H9 (cell line): ENCODE measurements around the gene VGF. TPM values are rescaled to one million over a fixed set of nuclear protein-coding genes. Genes with fewer than 3 reads are reported as not detected.
A peak's percentile ranks its signal among the peaks of the same experiment; 100 is the strongest.

ENCODE experiments used
- DNase-seq: peaks from one replicate; pipeline ENCODE4 v3.0.0-alpha.2; 2017
- H2AFZ ChIP-seq: one replicate; pipeline ENCODE4 v1.6.1; 2013; ENCODE audit warnings: mild to moderate bottlenecking, low read length, control low read depth, moderate library complexity
- H2AK5ac ChIP-seq: 2 replicates; pipeline ENCODE4 v1.6.1; 2013; ENCODE audit warnings: low read length, control low read depth, mixed read lengths; ENCODE audit not compliant: insufficient read length
- H2BK120ac ChIP-seq: one replicate; pipeline ENCODE4 v1.6.1; 2013; ENCODE audit warnings: low read depth, mild to moderate bottlenecking, low read length, control low read depth, inconsistent platforms; ENCODE audit not compliant: poor library complexity, severe bottlenecking
- H2BK12ac ChIP-seq: 2 replicates; pipeline ENCODE4 v1.6.1; 2013; ENCODE audit warnings: low read length, control low read depth, mixed read lengths, low read depth; ENCODE audit not compliant: insufficient read length
- H2BK15ac ChIP-seq: 2 replicates; pipeline ENCODE4 v1.6.1; 2013; ENCODE audit warnings: low read depth, low read length, control low read depth
- H2BK20ac ChIP-seq: one replicate; pipeline ENCODE4 v1.6.1; 2013; ENCODE audit warnings: low read depth, mild to moderate bottlenecking, low read length, control low read depth, inconsistent platforms; ENCODE audit not compliant: poor library complexity, severe bottlenecking
- H2BK5ac ChIP-seq: 2 replicates; pipeline ENCODE4 v1.6.1; 2013; ENCODE audit warnings: low read length, control low read depth, mixed read lengths; ENCODE audit not compliant: insufficient read length
- H3K14ac ChIP-seq: 2 replicates; pipeline ENCODE4 v1.6.1; 2013; ENCODE audit warnings: low read length, control low read depth; ENCODE audit not compliant: insufficient read depth
- H3K18ac ChIP-seq: 2 replicates; pipeline ENCODE4 v1.6.1; 2013; ENCODE audit warnings: low read depth, mild to moderate bottlenecking, mixed read lengths, low read length, control low read depth; ENCODE audit not compliant: insufficient read length
- H3K23ac ChIP-seq: 2 replicates; pipeline ENCODE4 v1.6.1; 2013; ENCODE audit warnings: low read length, control low read depth, mixed read lengths, low read depth; ENCODE audit not compliant: insufficient read length
- H3K23me2 ChIP-seq: 2 replicates; pipeline ENCODE4 v1.6.1; 2013; ENCODE audit warnings: low read depth, mild to moderate bottlenecking, mixed read lengths, low read length, control low read depth; ENCODE audit not compliant: insufficient read length, poor library complexity, severe bottlenecking
- H3K27ac ChIP-seq: 2 replicates; pipeline ENCODE4 v1.5.1; 2013; ENCODE audit warnings: low read length, control low read depth, mixed read lengths, low read depth; ENCODE audit not compliant: insufficient read length
- H3K27me3 ChIP-seq: 2 replicates; pipeline ENCODE4 v1.6.1; 2013; ENCODE audit warnings: low read length, control low read depth, inconsistent platforms; ENCODE audit not compliant: insufficient read depth
- H3K4ac ChIP-seq: 2 replicates; pipeline ENCODE4 v1.6.1; 2013; ENCODE audit warnings: low read depth, mild to moderate bottlenecking, control low read depth, inconsistent platforms, low read length, moderate library complexity
- H3K4me1 ChIP-seq: 2 replicates; pipeline ENCODE4 v1.6.1; 2013; ENCODE audit warnings: low read length, control low read depth, inconsistent platforms; ENCODE audit not compliant: insufficient read depth
- H3K4me2 ChIP-seq: 2 replicates; pipeline ENCODE4 v1.6.1; 2013; ENCODE audit warnings: low read length, control low read depth, mixed read lengths; ENCODE audit not compliant: insufficient read length, insufficient read depth
- H3K56ac ChIP-seq: 2 replicates; pipeline ENCODE4 v1.6.1; 2013; ENCODE audit warnings: low read depth, mild to moderate bottlenecking, mixed read lengths, low read length, control low read depth; ENCODE audit not compliant: insufficient read length
- H3K79me1 ChIP-seq: 2 replicates; pipeline ENCODE4 v1.6.1; 2013; ENCODE audit warnings: low read depth, mild to moderate bottlenecking, moderate library complexity, low read length, control low read depth, inconsistent platforms; ENCODE audit not compliant: insufficient read depth, poor library complexity, severe bottlenecking
- H3K79me2 ChIP-seq: 2 replicates; pipeline ENCODE4 v1.6.1; 2013; ENCODE audit warnings: low read length, control low read depth, inconsistent platforms; ENCODE audit not compliant: insufficient read depth
- H3K9ac ChIP-seq: 2 replicates; pipeline ENCODE4 v1.6.1; 2013; ENCODE audit warnings: low read length, control low read depth, mixed read lengths; ENCODE audit not compliant: insufficient read length; ENCODE audit errors: extremely low read depth
- H3K9me3 ChIP-seq: one replicate; pipeline ENCODE4 v1.6.1; 2013; ENCODE audit warnings: low read depth, low read length, inconsistent platforms; ENCODE audit not compliant: control insufficient read depth
- H3T11ph ChIP-seq: one replicate; pipeline ENCODE4 v1.6.1; 2013; ENCODE audit warnings: mild to moderate bottlenecking, low read length, control low read depth, inconsistent platforms
- H4K20me1 ChIP-seq: one replicate; pipeline ENCODE4 v1.6.1; 2013; ENCODE audit not compliant: control insufficient read depth, insufficient read length, insufficient read depth
- H4K5ac ChIP-seq: 2 replicates; pipeline ENCODE4 v1.6.1; 2013; ENCODE audit warnings: low read depth, mild to moderate bottlenecking, mixed read lengths, low read length, control low read depth; ENCODE audit not compliant: insufficient read length
- H4K8ac ChIP-seq: replicated peaks from 2 replicates; pipeline ENCODE4 v1.6.1; 2013; ENCODE audit warnings: low read length, control low read depth, mixed read lengths, low read depth; ENCODE audit not compliant: insufficient read length
- H4K91ac ChIP-seq: 2 replicates; pipeline ENCODE4 v1.6.1; 2013; ENCODE audit warnings: low read depth, mild to moderate bottlenecking, moderate library complexity, mixed read lengths, low read length, control low read depth; ENCODE audit not compliant: insufficient read length
- H3K27ac Mint-ChIP-seq, 3 experiments: 2 replicates in 2 of 3; 3 replicates in 1 of 3; pipeline ENCODE4 v1.8.0; 2020 to 2021; ENCODE audit warnings: mixed read lengths in 3 of 3, mild to moderate bottlenecking in 1 of 3, moderate library complexity in 1 of 3
- H3K27me3 Mint-ChIP-seq: 2 replicates; pipeline ENCODE4 v1.8.0; 2021; ENCODE audit warnings: low read depth, mild to moderate bottlenecking, moderate library complexity, mixed read lengths
- H3K36me3 Mint-ChIP-seq, 3 experiments: 2 replicates in 2 of 3; 3 replicates in 1 of 3; pipeline ENCODE4 v1.8.0; 2020 to 2021; ENCODE audit warnings: low read depth in 3 of 3, mixed read lengths in 3 of 3; ENCODE audit not compliant: insufficient read depth in 1 of 3
- H3K4me1 Mint-ChIP-seq, 2 experiments: 2 replicates each; pipeline ENCODE4 v1.8.0; 2020; ENCODE audit warnings: mixed read lengths in 2 of 2
- H3K4me3 Mint-ChIP-seq, 2 experiments: 2 replicates in 1 of 2; 3 replicates in 1 of 2; pipeline ENCODE4 v1.8.0; 2020 to 2021; ENCODE audit warnings: mild to moderate bottlenecking in 2 of 2, mixed read lengths in 2 of 2, moderate library complexity in 1 of 2
- H3K9me3 Mint-ChIP-seq, 2 experiments: 2 replicates in 1 of 2; 3 replicates in 1 of 2; pipeline ENCODE4 v1.8.0; 2020; ENCODE audit warnings: mild to moderate bottlenecking in 2 of 2, mixed read lengths in 2 of 2, moderate library complexity in 1 of 2
- CTCF ChIP-seq: fragments of 200-600 bp; sonication (generic); conservative IDR thresholded peaks from 3 replicates; pipeline ENCODE4 v1.8.0; 2021; ENCODE audit warnings: antibody characterized with exemption, mild to moderate bottlenecking
- WGBS: extraction: QIAGEN DNeasy Blood & Tissue Kit; methylation state at CpG from one replicate; pipeline ENCODE4 v1.1.7; 2013; ENCODE audit warnings: missing lambda C conversion rate, low lambda C conversion rate, mixed read lengths; ENCODE audit not compliant: insufficient read length; ENCODE audit errors: extremely low coverage; 5-methylcytosine and 5-hydroxymethylcytosine counted together
- total RNA-seq: library from RNA; stranded (reverse); gene quantifications from 2 replicates; pipeline ENCODE4 v1.2.1, GENCODE V29; 2021

Gene VGF
- total RNA-seq, 1 experiment from 2014 or later = 37.1 TPM

DNA sequence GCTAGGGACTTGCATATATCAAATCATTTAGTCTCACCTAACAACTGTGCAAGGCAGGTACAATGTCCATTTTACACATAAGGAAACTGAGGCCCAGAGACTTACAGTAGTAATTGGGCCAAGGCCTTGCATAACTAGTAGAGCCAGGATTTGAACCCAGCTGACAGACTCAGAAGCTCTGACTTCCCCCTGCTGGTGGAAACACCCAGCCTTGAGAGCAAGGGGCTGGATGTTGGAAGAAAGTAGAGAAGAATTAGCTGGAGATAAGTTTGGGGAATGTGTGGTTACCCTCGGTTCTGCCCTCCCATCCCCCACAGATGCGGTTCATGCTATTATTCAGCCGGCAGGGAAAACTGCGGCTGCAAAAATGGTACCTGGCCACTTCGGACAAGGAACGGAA lies 9.1 kb downstream of the VGF start:
- 0 out of 5 replicates have a peak overlapping the region, but pooled peaks of 1 of the 2 experiments have one; percentile 31 for H3K4me3 Mint-ChIP-seq
- TF ChIP-seq CTCF = peak; percentile 54
- H2BK12ac ChIP-seq = no peak overlapping the region
- H3K18ac ChIP-seq = no peak overlapping the region
- no peak overlapping the region for H3K4ac ChIP-seq
- no peak overlapping the region for H2AK5ac ChIP-seq
- H4K5ac ChIP-seq = no peak overlapping the region
- H2BK5ac ChIP-seq = no peak overlapping the region
- H3K36me3 Mint-ChIP-seq = peaks cover 0 to 28% (median 24%) of the 10 kb centered on the region in 3 experiments; a peak in 4 of 7 replicates
- no peak overlapping the region for H3K14ac ChIP-seq
- H3K27ac ChIP-seq = no peak overlapping the region
- H3K56ac ChIP-seq = no peak overlapping the region
- DNase-seq = no peak
- whole genome bisulfite sequencing = no CpG with 5 or more reads among the region's 6 CpGs
- H3K27me3 ChIP-seq = no peaks in the 10 kb centered on the region; the same call in 1 of the 2 replicates
- H3K23me2 ChIP-seq = peaks cover 6% of the 10 kb centered on the region
- no peak overlapping the region for H4K8ac ChIP-seq
- H3K23ac ChIP-seq = no peak overlapping the region
- H2BK20ac ChIP-seq = no peak overlapping the region
- no peaks in the 10 kb centered on the region for H3K9me3 ChIP-seq
- H3K9me3 Mint-ChIP-seq = peaks cover 2 to 8% of the 10 kb centered on the region in 2 experiments; a peak in 4 of 5 replicates
- H3K27ac Mint-ChIP-seq = 0 out of 7 replicates have a peak overlapping the region, but pooled peaks of 1 of the 3 experiments have one; percentile 48
- no peaks in the 10 kb centered on the region for H3K79me1 ChIP-seq
- H2BK120ac ChIP-seq = no peak overlapping the region
- peaks cover 2% of the 10 kb centered on the region; the same call in 1 of the 2 replicates for H3K4me1 ChIP-seq
- no peak overlapping the region for H2BK15ac ChIP-seq
- H3K27me3 Mint-ChIP-seq = peaks cover 11% of the 10 kb centered on the region
- no peak overlapping the region for H3K4me2 ChIP-seq
- H3T11ph ChIP-seq = no peak overlapping the region
- no peaks in the 10 kb centered on the region for H4K20me1 ChIP-seq
- no peak overlapping the region for H2AFZ ChIP-seq
- no peak overlapping the region for H3K9ac ChIP-seq
- peaks cover 38 to 51% of the 10 kb centered on the region in 2 experiments for H3K4me1 Mint-ChIP-seq
- no peaks in the 10 kb centered on the region for H3K79me2 ChIP-seq
- no peak overlapping the region for H4K91ac ChIP-seq
